HG03439 (cell line): ENCODE data around the gene ATRX.
"Not testable (repeated sequence)": the region's sequence is repeated elsewhere in the genome, so short reads cannot be mapped to it uniquely, and the experiment has no call there.

Experiments
- ATAC-seq: cut with Tn5 transposase; IDR thresholded peaks from one replicate; pipeline ENCODE4 v1.9.1; 2021; ENCODE audit warnings: mild to moderate bottlenecking, moderate library complexity; ENCODE audit not compliant: unreplicated experiment

ATRX gene

DNA sequence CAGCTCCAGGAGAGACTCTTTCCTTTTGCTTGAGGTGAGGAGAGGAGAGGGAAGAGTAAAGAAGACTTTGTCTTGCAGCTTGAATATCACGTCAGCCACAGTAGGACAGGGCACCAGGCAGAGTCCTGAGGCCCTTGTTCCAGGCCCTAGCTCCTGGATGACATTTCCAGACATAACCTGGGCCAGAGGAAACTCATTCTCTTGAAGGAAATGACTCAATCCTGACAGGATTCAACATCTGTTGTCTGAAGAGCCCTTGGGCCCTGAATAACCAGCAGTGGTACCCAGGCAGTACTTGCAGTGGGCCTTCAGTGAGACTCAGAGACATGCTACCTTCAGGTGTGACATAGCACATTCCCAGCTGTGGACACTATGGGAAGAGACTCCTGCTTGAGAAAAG is 276.0 kb downstream of the ATRX start:
- no peak for ATAC-seq

DNA sequence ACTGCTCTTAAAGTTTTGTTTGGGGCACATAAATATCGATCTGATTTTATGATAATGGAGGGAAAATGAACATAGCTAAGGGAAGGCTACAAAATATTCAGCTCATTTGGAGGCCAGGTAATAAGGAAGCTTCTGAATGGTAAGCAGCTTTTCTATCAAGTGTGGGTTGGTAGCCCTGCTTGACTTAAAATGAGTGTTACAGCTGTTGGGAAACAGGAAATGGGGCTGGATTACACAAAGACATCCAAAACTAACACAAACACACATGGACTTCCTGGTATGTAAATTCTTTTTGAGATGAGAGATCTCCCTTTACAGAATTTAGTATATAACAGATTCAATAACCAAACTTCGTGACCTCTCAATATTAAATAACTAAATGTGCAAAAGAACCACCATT is 280.8 kb downstream of the ATRX start:
- ATAC-seq = no peak

- ATAC-seq = no peak
These were observed 283.0 kb downstream of the ATRX start for GRCh38 chrX:77502951-77503525.

- not testable (repeated sequence) for ATAC-seq
These were observed 285.9 kb downstream of the ATRX start for GRCh38 chrX:77500164-77500563.

DNA sequence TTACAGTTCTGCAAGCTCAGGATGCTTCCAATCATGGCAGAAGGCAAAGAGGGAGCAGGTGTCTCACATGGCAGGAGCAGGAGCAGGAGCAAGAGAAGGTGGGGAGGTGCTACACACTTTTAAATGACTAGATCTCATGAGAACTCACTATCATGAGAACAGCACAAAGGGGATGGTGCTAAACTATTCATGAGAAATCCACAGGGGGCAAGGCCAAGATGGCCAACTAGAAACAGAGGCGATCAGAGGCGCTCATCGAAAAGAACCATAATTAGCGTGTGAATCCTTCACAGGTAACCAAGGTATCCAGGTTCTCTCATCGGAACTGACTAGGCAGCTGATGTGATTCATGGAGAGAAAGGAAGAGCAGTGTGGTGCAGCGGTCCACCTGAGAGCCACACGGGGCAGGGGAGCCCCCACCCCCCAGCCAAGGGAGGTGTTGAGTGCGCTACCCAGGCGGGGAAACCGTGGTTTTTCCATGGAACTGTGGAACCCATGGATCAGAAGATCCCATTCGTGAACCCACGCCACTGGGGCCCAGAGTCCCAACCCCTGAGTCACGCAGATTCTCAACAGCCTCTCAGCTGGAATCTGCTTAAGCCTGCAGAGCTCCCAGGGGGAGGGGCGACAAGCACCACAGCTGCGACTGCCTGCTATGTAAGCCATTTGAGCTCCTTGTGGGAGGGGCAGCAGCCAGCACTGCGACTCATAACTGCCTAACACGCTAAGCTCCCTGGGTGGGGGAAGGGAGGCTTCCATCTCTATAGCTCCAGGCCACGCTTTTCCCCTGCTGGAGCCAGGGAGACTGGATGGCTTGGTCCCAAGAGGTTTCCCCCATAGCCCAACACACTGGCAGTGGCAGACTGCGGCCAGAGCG is 292.1 kb downstream of the ATRX start:
- ATAC-seq = no peak

DNA sequence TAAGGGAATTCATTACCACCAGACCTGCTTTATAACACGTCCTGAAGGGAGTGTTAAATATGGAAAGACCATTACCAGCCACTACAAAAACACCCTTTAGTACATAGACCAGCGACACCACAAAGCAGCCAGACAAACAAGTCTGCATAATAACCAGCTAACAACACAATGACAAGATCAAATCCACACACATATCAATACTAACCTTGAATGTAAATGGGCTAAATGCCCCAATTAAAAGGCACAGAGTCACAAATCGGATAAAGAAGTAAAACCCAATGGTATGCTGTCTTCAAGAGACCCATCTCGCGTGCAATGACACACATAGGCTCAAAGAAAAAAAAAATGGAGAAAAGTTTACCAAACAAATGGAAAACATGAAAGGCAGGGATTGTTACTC is 302.0 kb downstream of the ATRX start:
- no peak for ATAC-seq

DNA sequence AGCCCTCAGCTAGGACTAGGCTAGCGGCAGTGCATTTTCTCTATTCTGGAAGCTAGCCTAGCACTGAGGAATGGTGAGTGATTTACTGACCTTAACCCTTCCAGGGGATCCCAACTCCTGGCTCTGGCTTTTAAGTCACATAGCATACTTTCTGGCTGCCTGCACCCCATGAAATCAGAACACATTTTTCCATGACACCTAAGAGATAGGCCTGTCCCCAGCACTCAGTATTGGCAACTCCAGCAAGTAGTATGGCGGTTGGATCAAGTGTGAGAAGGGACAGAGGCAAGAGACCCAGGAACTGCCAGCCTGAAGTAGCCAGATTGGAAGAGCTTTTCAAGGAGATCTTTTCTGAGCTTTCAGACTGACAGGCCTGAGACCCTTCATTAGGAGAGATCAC is 330.6 kb downstream of the ATRX start:
- ATAC-seq = no peak
